Uterus (tissue), 4 donors: ENCODE measurements around the gene SLC25A48. TPM values are rescaled to one million over a fixed set of nuclear protein-coding genes. Genes with fewer than 3 reads are reported as not detected.

Experiments used
- DNase-seq, 2 donors: peaks; one replicate each; pipeline ENCODE4 v3.0.0-alpha.2; 2019 to 2020
- H3K27ac ChIP-seq, 2 donors: fragments of 200-600 bp; sonication (generic); 1 replicate in 1 of 2; 2 replicates in 1 of 2; pipeline ENCODE4 v1.5.1; 2016 to 2018
- H3K27me3 ChIP-seq, 2 donors: fragments of 200-600 bp; sonication (generic); one replicate each; pipeline ENCODE4 v1.5.1; 2018 to 2019; ENCODE audit warnings: control low read depth in 1 of 2
- H3K36me3 ChIP-seq, 2 donors: fragments of 200-600 bp; sonication (generic); one replicate each; pipeline ENCODE4 v1.5.1; 2019; ENCODE audit warnings: control low read depth in 1 of 2
- H3K4me1 ChIP-seq, 2 donors: fragments of 200-600 bp; sonication (generic); one replicate each; pipeline ENCODE4 v1.5.1; 2018 to 2019; ENCODE audit warnings: control low read depth in 1 of 2
- H3K4me3 ChIP-seq, 2 donors: fragments of 200-600 bp; sonication (generic); 1 replicate in 1 of 2; 2 replicates in 1 of 2; pipeline ENCODE4 v1.5.1; 2018 to 2019; ENCODE audit warnings: mild to moderate bottlenecking in 1 of 2
- H3K9me3 ChIP-seq, 2 donors: fragments of 200-600 bp; sonication (generic); one replicate each; pipeline ENCODE4 v1.5.1; 2019; ENCODE audit warnings: control low read depth in 1 of 2
- CTCF ChIP-seq, 4 experiments: fragments of 200-600 bp in 2 of 4; fragments of 450-650 bp in 2 of 4; sonication (generic) in 2 of 4; IDR thresholded peaks; one replicate each; pipeline ENCODE4 v1.5.1; 2016 to 2019; ENCODE audit warnings: antibody characterized with exemption in 4 of 4, mild to moderate bottlenecking in 2 of 4, moderate library complexity in 1 of 4
- POLR2A ChIP-seq, 2 donors: fragments of 450-650 bp; IDR thresholded peaks; one replicate each; pipeline ENCODE4 v1.6.1; 2016; ENCODE audit warnings: antibody characterized with exemption in 2 of 2, mild to moderate bottlenecking in 1 of 2, moderate library complexity in 1 of 2
- intact Hi-C: fragments of 100-400 bp; cut with DNase I; formaldehyde crosslinking; loops from one replicate; pipeline ENCODE4 v1.15.1; 2023; ENCODE audit warnings: low total_unique reads
- total RNA-seq, 4 donors: library from RNA; depleted of rRNA in 3 of 4; stranded (reverse); fragments of >200 nt in 3 of 4; gene quantifications; one replicate each; pipeline versions ENCODE4 v1.1.0 to v1.2.4, GENCODE V29; 2014 to 2023
- donor health status: DM: yes; HTN: yes; CAD: no.

Gene SLC25A48
- total RNA-seq, 4 donors from 2014 or later = 0.14 TPM; not detected in 3

GRCh38 chr5:135869935-135870334 lies 35.5 kb downstream of the SLC25A48 start:
- H3K27ac ChIP-seq = no peak overlapping the region
- no peaks in the 10 kb centered on the region for H3K9me3 ChIP-seq
- H3K27me3 ChIP-seq = no peaks in the 10 kb centered on the region
- no peak overlapping the region for H3K4me3 ChIP-seq
- H3K4me1 ChIP-seq = no peaks in the 10 kb centered on the region
- intact Hi-C loops = no loop called here
- no peaks in the 10 kb centered on the region for H3K36me3 ChIP-seq
- no peak for DNase-seq
- no peak for TF ChIP-seq POLR2A (IDR thresholded peaks at IDR 0.05)
- TF ChIP-seq CTCF (IDR thresholded peaks at IDR 0.05) = no peak

- no peaks in the 10 kb centered on the region for H3K9me3 ChIP-seq
- no peak overlapping the region for H3K27ac ChIP-seq
- H3K27me3 ChIP-seq = no peaks in the 10 kb centered on the region
- intact Hi-C loops = no loop called here
- TF ChIP-seq POLR2A (IDR thresholded peaks at IDR 0.05) = no peak
- no peak for TF ChIP-seq CTCF (IDR thresholded peaks at IDR 0.05)
- no peaks in the 10 kb centered on the region for H3K4me1 ChIP-seq
- H3K36me3 ChIP-seq = no peaks in the 10 kb centered on the region
- no peak overlapping the region for H3K4me3 ChIP-seq
- DNase-seq = no peak
Observed at GRCh38 chr5:135871268-135871915, 36.9 kb downstream of the SLC25A48 start.

GRCh38 chr5:135873831-135874230 lies 39.4 kb downstream of the SLC25A48 start:
- intact Hi-C loops = no loop called here
- no peak for DNase-seq
- no peak for TF ChIP-seq POLR2A (IDR thresholded peaks at IDR 0.05)
- TF ChIP-seq CTCF (IDR thresholded peaks at IDR 0.05) = no peak

GRCh38 chr5:135874461-135874860 lies 40.0 kb downstream of the SLC25A48 start:
- no peaks in the 10 kb centered on the region for H3K4me1 ChIP-seq
- H3K4me3 ChIP-seq = no peak overlapping the region
- intact Hi-C loops = no loop called here
- TF ChIP-seq POLR2A (IDR thresholded peaks at IDR 0.05) (no peak), CTCF (IDR thresholded peaks at IDR 0.05) (no peak)
- DNase-seq = no peak
- no peaks in the 10 kb centered on the region for H3K36me3 ChIP-seq
- no peaks in the 10 kb centered on the region for H3K27me3 ChIP-seq
- H3K27ac ChIP-seq = no peak overlapping the region
- no peaks in the 10 kb centered on the region for H3K9me3 ChIP-seq

More at GRCh38 chr5:135873831-135874230, 39.4 kb downstream of the SLC25A48 start:
- Histone ChIP-seq H3K9me3 (no peaks in the 10 kb centered on the region), H3K4me1 (no peaks in the 10 kb centered on the region), H3K36me3 (no peaks in the 10 kb centered on the region), H3K27ac (no peak overlapping the region), H3K27me3 (no peaks in the 10 kb centered on the region), H3K4me3 (no peak overlapping the region)

- Histone ChIP-seq H3K27me3 (no peaks in the 10 kb centered on the region), H3K4me3 (no peak overlapping the region), H3K36me3 (no peaks in the 10 kb centered on the region), H3K9me3 (no peaks in the 10 kb centered on the region), H3K27ac (no peak overlapping the region), H3K4me1 (no peaks in the 10 kb centered on the region)
- intact Hi-C loops = no loop called here
- DNase-seq = no peak
- TF ChIP-seq CTCF (IDR thresholded peaks at IDR 0.05) = no peak
- no peak for TF ChIP-seq POLR2A (IDR thresholded peaks at IDR 0.05)
Observed at GRCh38 chr5:135875567-135875966, 41.1 kb downstream of the SLC25A48 start.
